HL-60 (cell line): ENCODE measurements around the gene VMA21.

Experiments used
- CTCF ChIP-seq: IDR thresholded peaks from one replicate; pipeline ENCODE4 v1.5.1; 2011; ENCODE audit warnings: low read length, control low read depth, inconsistent platforms; ENCODE audit not compliant: insufficient read depth
- POLR2AphosphoS5 ChIP-seq: IDR thresholded peaks from 2 replicates; pipeline ENCODE4 v1.6.1; 2012; ENCODE audit warnings: low read depth

- TF ChIP-seq CTCF, result no peak
- TF ChIP-seq POLR2AphosphoS5, result no peak
Measured at GRCh38 chrX:151458824-151459223, 61.8 kb downstream of the VMA21 start.
